OCI-LY1 (cell line): Measurements from ENCODE around the gene LANCL3.

Experiments
- CTCF ChIP-seq: fragments of 200-600 bp; sonication (generic), shearing (Covaris generic); IDR thresholded peaks from 2 replicates; pipeline ENCODE4 v1.5.1; 2017; ENCODE audit warnings: mild to moderate bottlenecking, antibody characterized with exemption, low read length, moderate library complexity, mixed read lengths
- EZH2 ChIP-seq: fragments of 200-600 bp; sonication (generic), shearing (Covaris generic); IDR thresholded peaks from 2 replicates; pipeline ENCODE4 v1.8.0; 2017; ENCODE audit warnings: borderline replicate concordance, mixed run types, mild to moderate bottlenecking, antibody characterized with exemption, low read length, moderate library complexity, mixed read lengths

DNA sequence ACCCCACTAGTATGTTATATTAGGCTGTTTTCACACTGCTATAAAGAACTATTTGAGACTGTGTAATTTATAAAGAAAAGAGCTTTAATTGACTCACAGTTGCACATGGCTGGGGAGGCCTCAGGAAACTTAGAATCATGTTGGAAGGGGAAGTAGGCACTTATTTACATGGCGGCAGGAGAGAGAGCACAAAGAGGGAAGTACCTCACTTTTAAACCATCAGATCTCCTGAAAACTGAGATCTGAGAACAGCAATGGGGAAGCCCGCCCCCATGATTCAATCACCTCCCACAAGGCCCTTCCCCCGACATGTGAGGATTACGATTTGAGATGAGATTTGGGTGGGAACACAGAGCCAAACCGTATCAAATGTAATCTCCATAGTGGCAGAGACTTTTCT lies 68.7 kb downstream of the LANCL3 start:
- TF ChIP-seq CTCF (no peak), EZH2 (no peak)
